22Rv1 (cell line): ENCODE results near the gene FIBCD1.

Source experiments
- CTCF ChIP-seq: fragments of 450-650 bp; IDR thresholded peaks from 2 replicates; pipeline ENCODE4 v1.5.1; 2017; ENCODE audit warnings: mild to moderate bottlenecking
- ZFX ChIP-seq: fragments of 450-650 bp; IDR thresholded peaks from 2 replicates; pipeline ENCODE4 v1.6.1; 2017; ENCODE audit warnings: antibody characterized with exemption, borderline replicate concordance

- TF ChIP-seq CTCF (no peak), ZFX (no peak)
Measured at GRCh38 chr9:130882696-130883225, 56.3 kb downstream of the FIBCD1 start.
